ENCODE measurements around the gene ADGRG7. TPM values are rescaled to one million over a fixed set of nuclear protein-coding genes. Genes with fewer than 3 reads are reported as not detected.

The ADGRG7 gene
- total and polyA plus RNA-seq, 2 of the 13 experiments (the other 11 are each of a cell fraction or from before 2014, with no cell fraction given) = not detected

- FAIRE-seq = peak; percentile 78
- H3K9ac ChIP-seq (ENCODE audit: insufficient read depth, low read depth, low read length) = no peak overlapping the region
- H3K4me1 ChIP-seq (ENCODE audit: insufficient read depth, low read length) = peaks cover 15% of the 10 kb centered on the region
- 31% methylated on average over 10 of the region's 10 CpGs for WGBS (ENCODE audit: low lambda C conversion rate)
- ChIA-PET POLR2A (no interaction called here), CTCF (ENCODE audit: low intra/inter-chr PET ratio, low total read pairs) (interaction anchor here (0.6 to 3.3 kb wide), 4 partner anchors 127 to 758 kb away, joined by 3 to 28 read pairs (median 6); no protein-coding TSS in a partner anchor)
- in situ Hi-C loops (cut with HindIII; ENCODE audit: extremely low pct_ligation_motif_present, low pct_unique_long_range_greater_than_20kb) (loop anchor here (5.0 to 25.0 kb wide), 3 partner anchors 128 to 753 kb away; no protein-coding TSS in a partner anchor), intact Hi-C loops (cut with micrococcal nuclease; ENCODE audit: unreplicated experiment) (loop anchor here (1.0 to 5.0 kb wide), 3 partner anchors 127 to 758 kb away; no protein-coding TSS in a partner anchor)
- no TSS peak for BruUV-seq (replicated peaks)
- H4K20me1 ChIP-seq (ENCODE audit: insufficient read depth, low read length) = no peaks in the 10 kb centered on the region
- peaks cover 0 to 1% of the 10 kb centered on the region in 2 experiments; a peak in 1 of 5 replicates for H3K27me3 ChIP-seq (ENCODE audit: control insufficient read depth in 1 of 2, insufficient read depth in 2 of 2, low read length in 2 of 2)
- peak; percentile 66 for DNase-seq (ENCODE audit: low spot score)
- H3K27ac ChIP-seq (ENCODE audit: extremely low read length, insufficient read depth, low read length) = no peak overlapping the region
- H3K36me3 ChIP-seq (replicated peaks in 1 of 2; ENCODE audit: control insufficient read depth in 1 of 2, insufficient read depth in 2 of 2, low read length in 2 of 2) = no peaks in the 10 kb centered on the region
- no peaks in the 10 kb centered on the region for H3K79me2 ChIP-seq (ENCODE audit: insufficient read depth, low read length)
- peak; percentile 90 for ATAC-seq
- peak overlapping the region; percentile 63 for H3K4me2 ChIP-seq (ENCODE audit: low read depth, low read length)
- no peaks in the 10 kb centered on the region; the same call in 1 of the 2 replicates for H3K9me3 ChIP-seq (ENCODE audit: low read length)
- peak overlapping the region; percentile 20 for H2AFZ ChIP-seq (ENCODE audit: low read length)
- no peak overlapping the region for H3K4me3 ChIP-seq (replicated peaks in 1 of 3; ENCODE audit: insufficient read depth in 1 of 3, low read depth in 2 of 3, low read length in 3 of 3)
- no peak for TF ChIP-seq TFE3 (CRISPR knock-in tag; IDR thresholded peaks at IDR 0.05)
- peak; percentile 90 for TF ChIP-seq CEBPB (IDR thresholded peaks at IDR 0.05; ENCODE audit: borderline replicate concordance, low read depth, low read length)
- no peak for TF ChIP-seq HMGA1 (CRISPR knock-in tag; conservative IDR thresholded peaks at IDR 0.05)
- TF ChIP-seq TEAD3 (CRISPR knock-in tag; optimal IDR thresholded peaks at IDR 0.05; ENCODE audit: borderline replicate concordance) = peak; percentile 6
- TF ChIP-seq MBNL3 (CRISPR knock-in tag; conservative IDR thresholded peaks at IDR 0.05) = no peak
- no peak for TF ChIP-seq ZNF646 (CRISPR knock-in tag; IDR thresholded peaks at IDR 0.05)
- TF ChIP-seq RAD21 (CRISPR knock-in tag; IDR thresholded peaks at IDR 0.05) = peak; percentile 61
- no peak for TF ChIP-seq SOX5 (CRISPR knock-in tag; IDR thresholded peaks at IDR 0.05; ENCODE audit: borderline replicate concordance)
- no peak for TF ChIP-seq ZNF878 (CRISPR knock-in tag; IDR thresholded peaks at IDR 0.05)
- TF ChIP-seq ZNF841 (CRISPR knock-in tag; IDR thresholded peaks at IDR 0.05; ENCODE audit: borderline replicate concordance) = no peak
- TF ChIP-seq FOSL2 (CRISPR knock-in tag; IDR thresholded peaks at IDR 0.05) = 0 out of 2 replicates have a peak, but pooled peaks have one; percentile 9
- TF ChIP-seq TGIF2 (CRISPR knock-in tag; IDR thresholded peaks at IDR 0.05) = no peak
- no peak for TF ChIP-seq CCDC6 (CRISPR knock-in tag; IDR thresholded peaks at IDR 0.05)
- TF ChIP-seq ZNF317 (CRISPR knock-in tag; IDR thresholded peaks at IDR 0.05) = no peak
- TF ChIP-seq ZNF20 (CRISPR knock-in tag; IDR thresholded peaks at IDR 0.05) = no peak
- peak; percentile 86 for TF ChIP-seq CEBPG (CRISPR knock-in tag; IDR thresholded peaks at IDR 0.05)
- TF ChIP-seq FOXA3 (CRISPR knock-in tag; IDR thresholded peaks at IDR 0.05) = peak; percentile 36; the same call in 1 of the 2 replicates
- no peak for TF ChIP-seq POLR2AphosphoS2 (IDR thresholded peaks at IDR 0.05; ENCODE audit: low read depth, low read length)
- TF ChIP-seq HES4 (CRISPR knock-in tag; IDR thresholded peaks at IDR 0.05; ENCODE audit: borderline replicate concordance) = no peak
Measured at GRCh38 chr3:100590114-100590839, 19.1 kb upstream of the ADGRG7 start.
